Spleen (tissue), 7 donors: ENCODE results near the gene CCDC69.

Experiments
- CTCF ChIP-seq, 11 experiments: fragments of 200-600 bp in 7 of 11; fragments of 450-650 bp in 4 of 11; sonication (generic) in 4 of 11; IDR thresholded peaks in 8 of 11; conservative IDR thresholded peaks in 3 of 11; 1 replicate in 7 of 11; 2 replicates in 4 of 11; pipeline versions ENCODE4 v1.4.0 to v1.8.0; 2016 to 2021; ENCODE audit warnings: antibody characterized with exemption in 11 of 11, inconsistent platforms in 4 of 11, mild to moderate bottlenecking in 1 of 11
- POLR2A ChIP-seq, 3 donors: fragments of 450-650 bp; IDR thresholded peaks; one replicate each; pipeline ENCODE4 v1.5.1; 2017; ENCODE audit warnings: antibody characterized with exemption in 3 of 3, mild to moderate bottlenecking in 1 of 3
- donor health status: DM: no; HTN: no; CAD: no; lungs with moderate emphysema.
- donor health status: DM: no; HTN: no; CAD: no.
- donor health status: DM: no; HTN: no; CAD: no.

- TF ChIP-seq POLR2A (IDR thresholded peaks at IDR 0.05) (no peak), CTCF (IDR thresholded peaks at IDR 0.05 in 8 of 11, conservative IDR thresholded peaks at IDR 0.05 in 3 of 11) (no peak)
These were observed 24.2 kb downstream of the CCDC69 start for GRCh38 chr5:151199581-151200185.
